HG03354 (cell line): ENCODE measurements around the gene TBC1D3C.
"Not testable (repeated sequence)": the region's sequence is repeated elsewhere in the genome, so short reads cannot be mapped to it uniquely, and the experiment has no call there.

Experiments
- ATAC-seq: cut with Tn5 transposase; IDR thresholded peaks from one replicate; pipeline ENCODE4 v1.9.1; 2021; ENCODE audit warnings: mild to moderate bottlenecking; ENCODE audit not compliant: unreplicated experiment, poor library complexity, severe bottlenecking

The TBC1D3C gene

DNA sequence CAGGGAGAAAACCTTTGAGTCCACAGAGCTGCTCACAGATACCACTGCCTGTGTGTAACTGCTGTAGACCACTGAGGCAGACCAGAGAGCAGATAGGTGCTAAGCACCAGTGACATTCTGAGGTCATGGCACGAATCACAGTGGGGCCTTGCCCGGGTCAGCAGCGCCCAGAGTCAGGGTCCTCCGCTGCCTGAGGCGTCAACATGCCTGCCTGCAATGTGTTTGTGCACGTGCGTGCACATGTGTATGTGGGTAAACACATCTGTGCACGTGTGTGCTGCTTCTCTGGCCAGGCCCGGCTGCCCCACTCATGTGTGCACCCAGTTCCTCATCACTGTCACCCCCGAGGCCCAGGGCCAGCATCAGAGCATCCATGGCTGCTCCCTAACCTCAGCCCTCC is at the start of gene TBC1D3C:
Gene TBC1D3C (minus strand): TSS at position 101 of the 400 bp plus-strand sequence. CDS start 1,568 bp downstream, outside the sequence.
- not testable (repeated sequence) for ATAC-seq

- ATAC-seq, result not testable (repeated sequence)
Measured at GRCh38 chr17:38099262-38099661, 30.8 kb upstream of the TBC1D3C start.

DNA sequence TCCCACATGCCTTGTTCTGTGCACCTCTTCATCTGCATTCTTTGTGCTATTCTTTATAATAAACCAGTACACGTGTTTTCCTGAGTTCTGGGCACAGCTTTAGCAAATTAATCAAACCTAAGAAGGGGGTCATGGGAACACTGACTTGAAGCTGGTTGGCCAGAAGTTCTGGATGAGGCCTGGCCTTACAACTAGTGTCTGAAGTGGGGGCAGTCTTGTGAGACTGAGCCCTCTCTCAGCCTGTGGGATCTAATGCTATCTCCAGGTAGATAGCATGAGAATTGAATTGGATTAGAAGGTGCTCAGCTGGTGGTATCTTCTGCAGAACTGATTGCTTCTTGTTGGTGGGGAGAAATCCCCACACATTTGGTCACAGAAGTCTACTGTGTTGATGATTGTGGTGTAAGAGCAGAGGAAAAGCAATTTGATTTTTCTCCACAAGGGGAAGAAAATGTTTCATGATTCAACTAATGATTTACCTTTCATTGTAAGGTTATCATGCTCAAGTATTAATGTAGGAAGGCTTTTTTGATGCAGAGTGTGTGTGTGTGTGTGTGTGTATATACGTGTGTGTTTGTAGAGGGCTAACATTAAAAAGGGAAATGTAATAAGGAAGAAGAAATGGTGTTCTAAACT is 25.7 kb upstream of the TBC1D3C start:
- not testable (repeated sequence) for ATAC-seq

DNA sequence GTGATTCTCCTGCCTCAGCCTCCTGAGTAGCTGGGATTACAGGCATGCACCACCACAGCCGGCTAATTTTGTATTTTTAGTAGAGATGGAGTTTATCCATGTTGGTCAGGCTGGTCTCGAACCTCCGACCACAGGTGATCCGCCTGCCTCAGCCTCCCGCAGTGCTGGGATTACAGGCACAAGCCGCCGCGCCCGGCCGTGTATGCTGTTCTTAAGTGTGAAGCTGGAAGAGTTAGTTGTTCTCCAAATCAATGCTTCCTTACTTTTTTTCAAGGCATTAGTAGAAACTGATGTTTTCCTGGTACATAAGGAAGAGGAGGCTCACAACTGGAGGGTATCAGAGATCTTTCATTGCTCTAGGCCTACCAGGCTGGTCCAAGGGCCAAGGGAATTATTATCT is 19.7 kb upstream of the TBC1D3C start:
- not testable (repeated sequence) for ATAC-seq

DNA sequence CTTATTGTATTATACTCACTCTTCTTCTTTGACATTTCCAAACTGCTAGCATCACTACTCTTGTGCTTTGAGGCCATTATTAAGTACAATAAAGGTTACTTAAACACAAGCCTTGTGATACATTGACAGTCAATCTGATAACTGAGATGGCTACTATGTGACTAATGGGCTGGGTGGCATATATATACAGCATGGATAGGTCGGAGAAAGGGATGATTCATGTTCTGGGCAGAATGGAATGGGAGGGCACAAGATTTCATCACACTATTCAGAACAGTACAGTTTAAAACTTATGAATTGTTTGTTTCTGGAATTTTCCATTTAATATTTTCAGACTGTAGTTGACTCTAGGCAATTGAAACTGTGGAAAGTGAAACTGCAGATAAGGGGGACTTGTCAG is 18.9 kb upstream of the TBC1D3C start:
- not testable (repeated sequence) for ATAC-seq
